Right kidney (tissue), 1 donor: ENCODE results near the gene GOLGB1.

Experiments used
- DNase-seq: peaks from one replicate; pipeline ENCODE4 v3.0.0-alpha.2; 2016

The GOLGB1 gene

DNA sequence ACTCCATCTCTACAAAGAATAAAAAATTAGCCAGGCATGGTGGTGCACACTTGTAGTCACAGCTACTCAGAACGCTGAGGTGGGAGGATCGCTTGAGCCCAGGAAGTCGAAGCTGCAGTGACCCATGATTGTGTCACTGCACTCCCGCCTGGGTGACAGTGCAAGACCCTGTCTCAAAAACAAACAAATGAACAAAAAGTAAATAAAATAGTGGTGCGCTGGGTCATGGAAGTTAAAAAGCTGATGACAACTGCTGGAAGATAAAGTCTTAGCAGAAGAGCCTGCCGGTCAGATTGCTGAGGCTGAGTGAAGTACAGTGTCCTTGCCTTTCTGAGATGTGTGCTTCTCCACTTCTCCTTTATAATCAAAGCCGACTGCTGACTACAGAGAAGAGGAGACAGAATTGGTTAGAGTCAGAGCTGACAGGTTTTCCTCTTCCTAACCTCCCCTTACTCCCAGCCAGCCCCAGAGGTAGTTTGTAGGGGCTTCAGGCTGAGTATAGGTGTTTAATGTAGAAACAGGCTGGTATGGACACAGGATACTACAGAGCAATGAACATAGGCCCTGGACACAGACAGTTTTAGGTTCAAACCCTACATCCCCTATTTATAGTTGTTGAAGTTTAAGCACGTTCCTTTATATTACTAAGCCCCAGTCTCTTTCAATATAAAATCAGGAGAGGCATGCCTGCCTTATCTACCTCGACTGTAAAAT, 106.8 kb downstream of the GOLGB1 start:
- DNase-seq, result no peak

DNA sequence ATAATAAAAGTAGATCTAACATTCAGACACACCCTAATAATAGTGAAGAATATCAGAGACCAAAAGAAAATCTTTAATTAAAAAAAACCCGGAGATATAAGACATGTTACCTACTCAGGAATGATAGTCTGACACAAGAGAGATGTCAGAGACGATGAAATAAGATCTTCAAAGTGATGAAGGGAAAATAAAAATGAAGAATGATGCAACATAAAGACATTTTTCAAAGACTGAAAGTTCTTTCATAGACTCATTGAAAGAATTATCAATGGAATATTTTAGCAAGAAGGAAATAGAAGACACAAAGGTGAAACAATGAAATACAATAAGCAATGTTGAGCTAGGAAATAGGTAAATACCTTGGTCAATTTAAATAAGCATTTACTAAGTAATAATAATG, 108.4 kb downstream of the GOLGB1 start:
- no peak for DNase-seq

GRCh38 chr3:121637922-121638321, 111.6 kb downstream of the GOLGB1 start:
- DNase-seq, result no peak

DNA sequence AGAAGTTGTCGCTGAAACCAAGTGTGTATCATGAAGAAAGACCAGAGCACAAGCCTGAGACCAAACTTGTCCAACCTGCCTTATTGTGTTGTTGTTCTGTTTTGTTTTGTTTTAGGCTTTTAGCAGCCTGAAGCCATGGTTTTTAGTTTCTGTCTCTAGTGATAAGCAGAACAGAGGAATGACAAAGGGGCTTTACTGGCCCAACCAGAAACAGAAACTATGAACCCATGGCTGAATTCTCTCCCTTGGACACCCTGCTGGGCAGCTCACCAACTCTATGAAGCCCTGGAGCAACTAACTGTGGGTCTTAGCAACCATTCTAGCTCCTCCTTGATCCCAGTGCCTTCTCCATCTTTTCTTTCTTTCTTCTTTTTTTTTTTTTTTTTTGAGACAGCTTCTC, 119.2 kb downstream of the GOLGB1 start:
- DNase-seq, result no peak

DNA sequence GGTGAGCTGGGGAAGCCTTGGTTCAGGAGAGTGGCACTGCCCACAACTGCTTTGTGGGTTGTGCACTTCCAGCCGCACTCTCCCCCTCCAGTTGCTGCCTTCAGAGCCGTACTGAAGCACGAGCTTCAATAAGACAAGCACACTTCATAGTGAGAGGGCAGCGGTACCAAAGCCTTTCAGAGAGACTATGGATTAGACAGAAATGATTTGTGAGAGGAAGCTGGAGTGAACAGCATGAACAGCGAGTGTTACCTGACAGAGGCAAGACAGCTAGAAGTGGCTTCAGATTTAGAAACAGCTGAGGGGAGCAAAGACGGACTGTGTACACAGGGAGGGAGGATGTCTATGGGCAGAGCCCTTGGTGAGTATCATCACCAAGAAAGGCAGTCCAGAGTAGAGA, 119.9 kb downstream of the GOLGB1 start:
- no peak for DNase-seq

- no peak for DNase-seq
Measured at GRCh38 chr3:121627622-121628021, 121.9 kb downstream of the GOLGB1 start.

- no peak for DNase-seq
Measured at GRCh38 chr3:121627211-121627610, 122.3 kb downstream of the GOLGB1 start.

DNA sequence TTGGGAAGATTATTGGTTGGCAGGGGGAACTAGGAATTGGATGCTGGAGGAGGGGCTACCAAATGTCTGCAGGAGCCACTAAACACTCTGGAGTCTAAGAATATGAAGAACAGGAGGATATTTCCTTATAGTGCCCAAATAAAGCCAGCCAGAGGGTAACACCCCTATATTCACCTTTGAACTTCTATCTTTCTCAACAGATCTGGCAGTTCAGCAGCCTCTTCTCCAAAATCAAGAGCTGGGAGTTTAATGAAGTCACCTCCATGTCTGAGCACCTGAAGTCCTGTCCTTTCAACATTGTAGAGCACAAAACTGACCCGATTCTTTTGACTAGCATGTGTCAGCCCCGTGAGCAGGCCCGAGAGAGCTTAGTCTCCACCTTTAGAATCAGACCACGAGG, 123.0 kb downstream of the GOLGB1 start:
- no peak for DNase-seq

DNA sequence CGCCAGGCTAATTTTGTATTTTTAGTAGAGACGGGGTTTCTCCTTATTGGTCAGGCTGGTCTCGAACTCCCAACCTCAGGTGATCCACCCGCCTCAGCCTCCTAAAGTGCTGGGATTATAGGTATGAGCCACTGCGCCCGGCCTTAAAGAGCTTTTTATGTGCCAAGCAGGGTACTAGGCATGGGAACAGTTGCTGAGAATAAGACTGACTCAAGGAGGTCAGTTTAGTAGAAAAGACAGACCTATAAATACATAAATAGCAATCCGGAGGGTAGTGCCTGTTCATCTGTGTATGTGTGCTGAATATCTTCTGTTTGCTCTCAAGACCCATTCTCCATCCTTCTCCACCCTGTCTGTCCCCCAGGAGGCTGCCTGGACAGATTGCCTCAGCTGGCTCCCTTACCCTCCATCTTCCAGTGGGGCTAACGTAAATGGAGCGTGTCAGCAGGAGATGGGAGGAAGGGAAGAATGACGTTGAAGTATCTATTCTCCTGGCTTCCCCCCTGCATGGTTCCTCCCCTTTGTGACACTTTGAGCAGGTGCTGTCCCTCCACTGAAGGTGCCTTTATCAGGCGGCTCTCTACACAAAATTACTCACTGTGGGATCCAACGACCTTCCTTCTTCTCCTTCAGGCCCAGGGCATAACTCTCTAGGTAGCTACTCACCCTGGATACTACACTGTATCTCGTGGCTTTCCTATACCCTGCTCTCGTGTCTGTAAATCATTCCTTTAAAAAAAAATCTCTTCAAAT, 125.2 kb downstream of the GOLGB1 start:
- no peak for DNase-seq

DNA sequence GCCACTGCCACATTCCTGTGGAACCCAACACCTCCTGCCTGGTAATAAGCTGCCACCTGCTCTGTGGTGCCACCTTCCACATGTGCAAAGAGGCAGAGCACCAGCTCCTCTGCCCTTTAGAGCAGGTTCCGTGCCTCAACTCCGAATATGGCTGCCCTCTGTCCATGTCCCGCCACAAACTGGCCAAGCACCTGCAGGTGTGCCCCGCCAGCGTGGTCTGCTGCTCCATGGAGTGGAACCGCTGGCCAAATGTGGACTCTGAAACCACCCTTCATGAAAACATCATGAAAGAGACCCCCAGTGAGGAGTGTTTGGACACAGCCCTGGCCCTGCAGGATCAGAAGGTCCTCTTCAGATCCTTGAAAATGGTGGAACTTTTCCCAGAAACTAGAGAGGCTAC, 128.1 kb downstream of the GOLGB1 start:
- no peak for DNase-seq

DNA sequence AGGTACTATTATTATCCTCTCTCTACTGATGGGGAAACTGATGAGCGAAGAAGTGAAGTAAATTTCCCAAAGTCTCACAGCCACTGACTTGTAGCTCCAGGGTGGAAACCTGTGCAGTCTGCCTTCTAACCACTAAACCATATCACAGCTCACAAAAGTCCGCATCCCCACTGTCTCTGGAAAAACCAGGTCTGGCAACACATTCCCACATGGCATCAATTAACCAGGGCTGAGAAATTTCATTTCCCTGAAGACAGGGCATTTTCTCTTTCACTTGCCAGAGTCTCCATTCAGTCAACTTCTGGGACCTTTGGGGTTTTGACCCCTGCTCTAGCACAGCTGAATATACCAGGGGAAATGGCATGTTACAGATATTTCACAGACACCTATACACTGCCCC, 129.8 kb downstream of the GOLGB1 start:
- DNase-seq, result no peak
